NCI-H187 treated with DMSO at 0.1 percent for 48 hours (cell line): Measurements from ENCODE around the gene RNF10.
"Not testable (repeated sequence)": the region's sequence is repeated elsewhere in the genome, so short reads cannot be mapped to it uniquely, and the experiment has no call there.

ENCODE experiments used
- DNase-seq: peaks from one replicate; lab custom pipeline; 2025; lab: John Stamatoyannopoulos, UW

RNF10 gene

DNA sequence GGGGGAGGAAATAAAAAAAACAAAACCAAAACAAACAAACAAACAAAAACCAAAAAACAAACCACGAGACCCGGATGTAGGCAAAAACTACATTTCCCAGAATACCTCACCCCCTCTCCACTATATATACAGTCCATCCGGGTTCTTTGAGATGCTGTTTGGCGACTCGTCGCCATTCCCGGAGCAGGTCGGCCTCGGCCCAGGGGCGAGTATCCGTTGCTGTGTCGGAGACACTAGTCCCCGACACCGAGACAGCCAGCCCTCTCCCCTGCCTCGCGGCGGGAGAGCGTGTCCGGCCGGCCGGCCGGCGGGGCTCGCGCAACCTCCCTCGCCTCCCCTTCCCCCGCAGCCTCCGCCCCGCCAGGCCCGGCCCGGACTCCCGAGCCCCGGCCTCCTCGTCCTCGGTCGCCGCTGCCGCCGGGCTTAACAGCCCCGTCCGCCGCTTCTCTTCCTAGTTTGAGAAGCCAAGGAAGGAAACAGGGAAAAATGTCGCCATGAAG lies at the start of gene RNF10:
TSS of gene RNF10 (plus strand) at position 154 of the 500 bp plus-strand sequence. CDS start 456 bp downstream, outside the sequence.
- DNase-seq, result peak; percentile 87

- DNase-seq, result no peak
Measured at GRCh38 chr12:120485961-120486881, 47.9 kb upstream of the RNF10 start.

- DNase-seq, result not testable (repeated sequence)
Measured at GRCh38 chr12:120487552-120487951, 46.6 kb upstream of the RNF10 start.

DNA sequence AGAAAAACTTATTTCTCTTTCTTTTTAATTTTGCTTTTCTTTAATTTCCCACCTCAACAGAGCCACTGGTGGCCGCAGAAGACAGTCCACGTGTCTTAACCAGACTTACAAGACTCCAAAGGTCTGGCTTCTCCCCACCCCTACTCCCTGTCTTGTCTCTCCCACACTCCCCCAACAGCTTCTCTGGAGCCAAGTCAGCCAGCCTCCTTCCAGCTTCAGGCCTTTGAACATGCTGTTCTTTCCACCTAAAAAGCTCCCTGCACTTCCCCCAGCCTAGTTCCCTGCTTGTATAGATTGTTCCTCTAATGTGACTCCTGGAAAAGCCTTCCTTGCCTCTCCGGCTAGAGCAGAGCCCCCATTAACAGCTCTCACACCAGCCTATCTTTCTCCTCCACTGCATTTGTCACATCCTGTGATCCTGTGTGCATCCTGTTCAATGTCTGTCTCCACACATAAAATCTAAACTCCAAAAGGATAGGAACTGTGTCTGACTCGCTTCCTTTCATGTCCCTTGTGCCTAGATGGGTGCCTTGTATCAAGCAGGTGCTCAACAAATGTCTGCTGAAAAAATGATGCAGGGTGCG lies 46.0 kb upstream of the RNF10 start:
- DNase-seq, result no peak

DNA sequence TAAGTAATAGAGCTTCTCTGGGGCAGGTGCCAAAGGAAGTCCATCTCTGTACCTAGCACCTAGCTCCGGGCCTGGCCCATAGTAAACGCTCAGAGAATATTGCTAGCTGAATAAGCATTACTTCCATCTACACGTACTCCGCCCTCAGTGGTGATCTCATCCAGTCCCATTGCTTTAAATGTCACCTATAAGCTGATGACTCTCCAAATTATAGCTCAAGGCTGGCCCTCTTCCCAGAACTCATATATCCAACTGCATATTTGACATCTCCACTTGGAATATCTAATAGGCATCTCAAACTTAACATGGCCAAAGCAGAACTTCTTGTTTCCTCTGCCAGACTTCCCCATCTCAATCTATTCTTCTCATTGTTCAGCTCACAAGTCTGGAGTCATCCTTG lies 45.1 kb upstream of the RNF10 start:
- no peak for DNase-seq

GRCh38 chr12:120490325-120490724 lies 43.8 kb upstream of the RNF10 start:
- DNase-seq, result no peak

DNA sequence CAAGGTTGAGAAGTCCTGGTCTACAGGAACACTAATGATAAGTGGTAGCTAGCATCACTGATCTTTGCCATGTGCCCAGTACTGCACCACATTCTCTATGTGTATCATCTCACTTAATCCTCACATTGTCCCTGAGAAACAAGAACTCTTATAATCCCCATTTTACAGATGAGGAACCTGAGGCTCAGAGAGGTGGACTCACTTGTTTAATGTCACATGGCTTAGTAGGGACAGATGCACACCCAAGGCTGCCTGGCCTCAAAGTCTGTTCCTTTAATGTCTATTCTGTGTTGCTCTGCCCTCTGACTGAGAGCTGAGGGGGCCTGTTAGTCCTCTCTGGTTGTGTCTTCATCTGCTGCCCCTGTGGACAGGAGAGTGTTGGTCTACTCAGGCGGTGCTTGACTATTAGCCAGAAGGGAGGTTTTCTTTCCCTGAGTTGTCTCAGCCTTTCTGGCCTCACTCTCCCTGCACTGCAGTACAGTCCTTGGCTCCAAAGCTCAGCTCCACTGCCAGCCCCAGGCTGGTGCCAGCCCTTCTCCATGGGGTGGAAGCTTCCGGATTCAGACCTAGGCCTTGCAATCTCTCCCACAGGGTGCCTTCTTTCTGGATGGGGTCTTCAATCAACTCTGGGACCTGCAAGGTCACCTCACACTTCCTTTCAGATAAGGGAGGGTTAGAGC lies 43.2 kb upstream of the RNF10 start:
- no peak for DNase-seq

GRCh38 chr12:120495186-120495730 lies 38.9 kb upstream of the RNF10 start:
- no peak for DNase-seq

DNA sequence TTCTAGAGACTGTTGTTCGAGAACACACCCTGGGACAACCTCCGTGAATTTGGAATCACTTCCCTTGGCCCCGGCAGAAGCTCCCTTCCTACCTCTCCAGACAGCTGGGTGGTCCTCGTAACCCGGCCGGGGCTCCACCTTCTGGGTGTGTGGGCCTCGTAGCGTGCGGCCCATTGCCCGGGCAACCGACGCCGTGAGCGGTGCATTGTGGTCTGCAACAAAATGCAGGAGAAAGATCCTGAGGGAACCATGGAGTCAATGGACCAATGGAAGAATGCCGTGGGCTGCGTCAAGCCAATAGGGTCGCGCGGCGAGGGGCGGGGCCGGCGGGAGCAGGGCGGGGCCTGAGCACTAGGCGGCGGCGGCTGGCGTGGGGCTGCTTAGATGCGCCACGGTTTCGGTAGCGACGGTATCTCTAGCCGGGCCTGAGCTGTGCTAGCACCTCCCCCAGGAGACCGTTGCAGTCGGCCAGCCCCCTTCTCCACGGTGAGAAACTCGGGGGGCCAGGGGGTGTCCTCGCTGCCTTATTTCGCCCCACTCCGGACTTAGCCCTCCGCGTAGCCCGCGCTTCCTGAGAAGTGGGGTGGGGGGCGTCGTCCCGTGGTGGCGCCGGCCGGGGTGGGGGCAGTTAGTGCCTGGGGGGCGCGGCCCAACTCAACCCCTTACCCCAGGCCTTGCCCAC lies 38.3 kb upstream of the RNF10 start, which contains the start of gene DYNLL1:
TSS of gene DYNLL1 (plus strand) at position 383 of the 682 bp plus-strand sequence. CDS start 309 bp downstream, outside the sequence.
- DNase-seq, result peak; percentile 65

DNA sequence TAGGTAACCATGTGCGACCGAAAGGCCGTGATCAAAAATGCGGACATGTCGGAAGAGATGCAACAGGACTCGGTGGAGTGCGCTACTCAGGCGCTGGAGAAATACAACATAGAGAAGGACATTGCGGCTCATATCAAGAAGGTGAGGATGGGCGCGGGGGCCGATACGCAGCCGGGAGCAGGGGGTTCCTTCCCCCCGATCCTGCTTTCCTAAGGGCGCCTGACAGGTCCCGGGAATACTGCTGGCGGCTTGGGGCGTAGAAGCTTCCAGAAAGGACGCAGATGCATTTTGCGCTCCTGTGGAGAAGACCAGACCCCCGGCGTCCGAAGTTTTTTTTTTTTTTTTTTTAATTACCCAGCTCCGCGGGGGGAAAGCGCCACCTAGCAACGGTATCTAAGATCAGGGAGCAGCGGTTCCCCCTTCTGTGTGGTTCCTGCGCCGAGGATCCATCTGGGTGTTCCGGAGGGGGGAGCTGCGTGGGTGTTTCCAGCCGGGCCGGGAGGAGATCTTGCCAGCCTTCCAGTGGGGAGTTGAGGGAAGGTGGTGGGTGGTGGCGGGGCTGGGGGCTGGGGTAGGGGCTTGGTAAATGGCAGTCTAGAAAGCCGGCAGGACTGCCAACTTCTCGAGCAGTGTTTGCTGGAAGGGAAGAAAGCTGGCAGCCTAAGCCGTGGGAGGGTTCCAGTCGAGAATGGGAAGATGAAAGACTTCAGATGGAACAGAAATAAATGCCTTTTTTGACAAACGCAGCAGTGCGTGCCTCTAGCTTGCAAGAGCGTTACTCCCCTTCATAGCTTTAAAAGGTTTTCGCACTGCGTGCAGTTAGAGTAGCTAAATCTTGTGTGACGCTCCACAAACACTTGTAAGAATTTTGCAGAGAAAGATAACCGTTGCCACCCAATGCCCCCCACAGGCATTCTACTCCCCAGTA lies 37.5 kb upstream of the RNF10 start:
- DNase-seq, result no peak

DNA sequence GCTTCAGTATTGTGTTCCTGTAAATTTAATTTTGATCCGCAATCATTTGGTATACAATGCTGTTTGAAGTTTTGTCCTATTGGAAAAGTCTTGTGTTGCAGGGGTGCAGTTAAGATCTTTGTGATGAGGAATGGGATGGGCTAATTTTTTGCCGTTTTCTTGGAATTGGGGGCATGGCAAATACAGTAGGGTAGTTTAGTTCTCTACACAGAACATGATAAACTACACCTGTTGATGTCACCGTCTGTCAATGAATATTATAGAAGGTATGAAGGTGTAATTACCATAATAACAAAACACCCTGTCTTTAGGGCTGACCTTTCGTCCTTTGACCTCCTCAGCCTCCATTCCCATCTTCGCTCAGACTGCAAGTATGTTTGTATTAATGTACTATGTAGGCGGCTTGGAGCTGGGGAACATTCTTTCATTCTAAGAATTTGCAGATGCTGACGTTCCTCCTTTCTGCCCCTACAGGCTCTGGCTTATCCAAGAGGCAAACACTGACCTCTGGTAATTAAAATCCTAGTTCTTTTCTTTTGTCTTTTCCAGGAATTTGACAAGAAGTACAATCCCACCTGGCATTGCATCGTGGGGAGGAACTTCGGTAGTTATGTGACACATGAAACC lies 36.5 kb upstream of the RNF10 start:
- no peak for DNase-seq

DNA sequence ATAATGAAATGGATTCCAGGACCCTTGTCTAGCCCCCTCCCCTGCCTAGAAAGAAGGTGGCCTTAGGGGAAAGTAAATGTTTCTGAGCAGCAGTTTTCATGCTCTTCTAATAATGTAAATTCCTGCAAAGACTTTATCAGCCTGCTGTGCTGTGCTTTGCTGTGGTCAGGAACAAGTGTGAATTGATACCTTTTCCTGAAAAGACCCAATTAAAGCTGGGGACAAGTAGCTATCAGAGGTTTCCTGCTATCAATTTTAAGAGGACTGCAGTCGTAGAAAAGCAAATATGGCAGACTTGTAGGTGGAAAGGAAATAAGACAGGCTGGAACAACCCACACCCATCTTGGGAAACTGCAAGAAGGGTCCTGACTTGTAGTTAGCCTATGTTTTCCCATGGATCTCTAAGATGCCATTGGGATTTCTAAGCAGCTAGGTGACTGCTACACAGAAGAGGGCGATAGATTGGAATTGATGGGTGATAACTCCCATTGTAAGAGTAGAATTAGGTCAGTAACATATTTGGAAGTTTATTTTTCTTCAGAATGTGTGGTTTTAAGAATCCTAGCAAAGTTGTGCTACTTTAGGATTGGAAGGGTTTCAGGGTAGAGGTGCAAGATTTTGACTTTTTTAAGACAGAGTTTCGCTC lies 35.2 kb upstream of the RNF10 start:
- no peak for DNase-seq

GRCh38 chr12:120500581-120500980 lies 33.6 kb upstream of the RNF10 start:
- DNase-seq, result no peak

GRCh38 chr12:120504587-120504986 lies 29.6 kb upstream of the RNF10 start:
- DNase-seq, result no peak

- DNase-seq, result no peak
Measured at GRCh38 chr12:120508537-120508936, 25.6 kb upstream of the RNF10 start.

GRCh38 chr12:120514002-120514401 lies 20.2 kb upstream of the RNF10 start:
- DNase-seq, result no peak

DNA sequence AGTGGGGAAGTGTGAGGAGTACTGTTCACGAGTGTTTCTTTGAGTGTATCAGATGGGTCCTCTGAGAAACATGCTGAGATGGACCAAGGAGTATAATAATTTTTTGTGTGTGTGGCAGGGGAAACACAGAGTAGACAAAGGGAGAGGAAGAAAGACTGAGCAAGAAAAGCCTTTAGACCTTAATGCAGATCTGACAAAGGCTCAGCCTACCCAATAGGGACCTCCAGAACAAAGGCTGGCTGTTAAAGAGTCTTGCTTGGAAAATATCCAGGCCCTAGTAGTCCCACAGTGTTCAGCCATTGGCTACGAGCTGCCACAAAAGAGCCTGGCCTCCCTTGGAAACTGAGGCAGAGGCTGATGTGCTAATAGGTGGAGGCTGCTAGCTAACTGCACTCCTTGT lies 18.7 kb upstream of the RNF10 start:
- DNase-seq, result no peak

DNA sequence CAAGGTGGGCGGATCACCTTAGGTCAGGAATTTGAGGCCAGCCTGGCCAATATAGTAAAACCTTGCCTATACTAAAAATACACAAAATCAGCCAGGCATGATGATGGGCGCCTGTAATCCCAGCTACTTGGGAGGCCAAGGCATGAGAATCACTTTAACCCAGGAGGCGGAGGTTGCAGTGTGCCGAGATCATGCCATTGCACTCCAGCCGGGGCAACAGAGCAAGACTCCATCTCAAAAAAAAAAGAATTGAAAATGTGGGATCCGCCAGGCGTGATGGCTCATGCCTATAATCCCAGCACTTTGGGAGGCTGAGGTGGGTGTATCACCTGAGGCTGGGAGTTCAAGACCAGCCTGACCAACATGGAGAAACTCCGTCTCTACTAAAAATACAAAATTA lies 14.8 kb upstream of the RNF10 start:
- DNase-seq, result not testable (repeated sequence)

DNA sequence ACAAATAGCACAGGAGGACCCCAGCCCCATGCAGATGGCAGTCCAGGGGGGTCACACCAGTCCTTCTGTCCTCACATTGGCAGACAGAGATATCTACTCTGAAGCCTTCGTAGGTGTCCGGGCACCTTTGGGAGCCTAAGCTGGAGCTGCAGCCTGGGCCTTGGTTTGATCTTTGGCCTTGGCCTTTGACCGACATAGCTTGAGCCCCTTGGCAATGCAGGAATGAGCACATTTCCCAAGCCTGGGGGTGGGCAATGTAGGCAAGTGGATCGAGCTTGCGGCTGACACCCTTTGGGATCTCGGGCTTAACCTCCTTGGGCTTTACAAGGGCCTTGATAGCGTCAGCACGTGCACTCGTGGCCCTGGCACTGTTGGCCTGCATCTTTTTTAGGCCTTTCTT lies 11.6 kb upstream of the RNF10 start:
- DNase-seq, result no peak
